ENCODE data around the gene PLA2G6. TPM values are rescaled to one million over a fixed set of nuclear protein-coding genes. Genes with fewer than 3 reads are reported as not detected.

Gene PLA2G6
- total and polyA plus RNA-seq, 9 of the 15 experiments (the other 6 are each of a cell fraction or from before 2014, with no cell fraction given): 0.11 to 12.2 (median 9.7) TPM

DNA sequence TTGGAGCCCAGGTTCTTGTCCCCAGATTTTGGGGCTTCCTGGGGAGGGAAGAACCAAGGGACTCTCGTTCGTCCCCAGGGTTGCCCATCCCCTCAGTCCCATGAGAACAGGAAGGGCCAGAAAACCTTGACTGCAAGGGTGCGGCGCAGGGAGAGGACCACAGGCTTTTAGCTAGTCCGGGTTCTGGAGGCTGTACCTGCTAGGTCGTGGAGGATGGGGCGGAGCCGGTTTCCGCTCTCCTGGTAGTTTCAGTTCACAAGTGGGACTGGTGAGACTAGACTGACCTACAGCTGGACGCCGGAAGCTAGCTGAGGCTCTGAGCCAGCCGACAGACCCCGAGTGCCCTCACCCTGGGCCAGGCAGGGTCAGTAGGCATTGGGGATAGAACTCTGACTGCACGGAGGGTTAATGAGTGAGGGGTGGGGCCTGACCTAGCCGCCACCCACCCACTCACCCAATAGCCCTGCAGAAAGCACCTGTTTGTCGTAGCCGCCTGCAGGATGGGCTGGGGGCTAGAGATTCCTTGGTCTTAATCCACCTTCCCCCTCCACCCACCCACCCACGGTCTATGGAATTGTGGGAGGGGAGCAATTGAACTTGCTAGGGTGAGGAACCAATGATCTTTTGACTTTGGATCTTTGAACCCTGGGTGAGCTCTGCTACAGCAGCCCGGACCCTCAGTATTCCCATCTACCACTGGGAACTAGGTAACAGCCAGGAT is 21.6 kb upstream of the PLA2G6 start (continued):
- TF ChIP-seq ESRRA (IDR thresholded peaks at IDR 0.05; ENCODE audit: borderline replicate concordance, low read depth) (no peak), ZNF324 (CRISPR knock-in tag; IDR thresholded peaks at IDR 0.05) (no peak), SRSF9 (IDR thresholded peaks at IDR 0.05; ENCODE audit: borderline replicate concordance, low read depth, low read length) (no peak), ZNF253 (CRISPR knock-in tag; conservative IDR thresholded peaks at IDR 0.05) (no peak), KLF13 (tag; IDR thresholded peaks at IDR 0.05; ENCODE audit: borderline replicate concordance, low read depth) (no peak), FOXP4 (CRISPR knock-in tag; IDR thresholded peaks at IDR 0.05; ENCODE audit: borderline replicate concordance) (no peak)
- TF ChIP-seq, protein P1, sequence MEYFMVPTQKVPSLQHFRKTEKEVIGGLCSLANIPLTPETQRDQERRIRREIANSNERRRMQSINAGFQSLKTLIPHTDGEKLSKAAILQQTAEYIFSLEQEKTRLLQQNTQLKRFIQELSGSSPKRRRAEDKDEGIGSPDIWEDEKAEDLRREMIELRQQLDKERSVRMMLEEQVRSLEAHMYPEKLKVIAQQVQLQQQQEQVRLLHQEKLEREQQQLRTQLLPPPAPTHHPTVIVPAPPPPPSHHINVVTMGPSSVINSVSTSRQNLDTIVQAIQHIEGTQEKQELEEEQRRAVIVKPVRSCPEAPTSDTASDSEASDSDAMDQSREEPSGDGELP (CRISPR knock-in tag; IDR thresholded peaks at IDR 0.05; ENCODE audit: borderline replicate concordance): 0 out of 2 replicates have a peak, but pooled peaks have one; percentile 18
- TF ChIP-seq, protein P2, sequence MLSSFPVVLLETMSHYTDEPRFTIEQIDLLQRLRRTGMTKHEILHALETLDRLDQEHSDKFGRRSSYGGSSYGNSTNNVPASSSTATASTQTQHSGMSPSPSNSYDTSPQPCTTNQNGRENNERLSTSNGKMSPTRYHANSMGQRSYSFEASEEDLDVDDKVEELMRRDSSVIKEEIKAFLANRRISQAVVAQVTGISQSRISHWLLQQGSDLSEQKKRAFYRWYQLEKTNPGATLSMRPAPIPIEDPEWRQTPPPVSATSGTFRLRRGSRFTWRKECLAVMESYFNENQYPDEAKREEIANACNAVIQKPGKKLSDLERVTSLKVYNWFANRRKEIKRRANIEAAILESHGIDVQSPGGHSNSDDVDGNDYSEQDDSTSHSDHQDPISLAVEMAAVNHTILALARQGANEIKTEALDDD (IDR thresholded peaks at IDR 0.05): peak; percentile 59; the same call in 1 of the 2 replicates
- TF ChIP-seq, protein P3, sequence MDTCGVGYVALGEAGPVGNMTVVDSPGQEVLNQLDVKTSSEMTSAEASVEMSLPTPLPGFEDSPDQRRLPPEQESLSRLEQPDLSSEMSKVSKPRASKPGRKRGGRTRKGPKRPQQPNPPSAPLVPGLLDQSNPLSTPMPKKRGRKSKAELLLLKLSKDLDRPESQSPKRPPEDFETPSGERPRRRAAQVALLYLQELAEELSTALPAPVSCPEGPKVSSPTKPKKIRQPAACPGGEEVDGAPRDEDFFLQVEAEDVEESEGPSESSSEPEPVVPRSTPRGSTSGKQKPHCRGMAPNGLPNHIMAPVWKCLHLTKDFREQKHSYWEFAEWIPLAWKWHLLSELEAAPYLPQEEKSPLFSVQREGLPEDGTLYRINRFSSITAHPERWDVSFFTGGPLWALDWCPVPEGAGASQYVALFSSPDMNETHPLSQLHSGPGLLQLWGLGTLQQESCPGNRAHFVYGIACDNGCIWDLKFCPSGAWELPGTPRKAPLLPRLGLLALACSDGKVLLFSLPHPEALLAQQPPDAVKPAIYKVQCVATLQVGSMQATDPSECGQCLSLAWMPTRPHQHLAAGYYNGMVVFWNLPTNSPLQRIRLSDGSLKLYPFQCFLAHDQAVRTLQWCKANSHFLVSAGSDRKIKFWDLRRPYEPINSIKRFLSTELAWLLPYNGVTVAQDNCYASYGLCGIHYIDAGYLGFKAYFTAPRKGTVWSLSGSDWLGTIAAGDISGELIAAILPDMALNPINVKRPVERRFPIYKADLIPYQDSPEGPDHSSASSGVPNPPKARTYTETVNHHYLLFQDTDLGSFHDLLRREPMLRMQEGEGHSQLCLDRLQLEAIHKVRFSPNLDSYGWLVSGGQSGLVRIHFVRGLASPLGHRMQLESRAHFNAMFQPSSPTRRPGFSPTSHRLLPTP (IDR thresholded peaks at IDR 0.05; ENCODE audit: borderline replicate concordance, extremely low read depth, insufficient read length): no peak

Measured in K562 (cell line).